Measurements from ENCODE around the gene NANS. TPM values are rescaled to one million over a fixed set of nuclear protein-coding genes. Genes with fewer than 3 reads are reported as not detected.
"Not testable (repeated sequence)": the region's sequence is repeated elsewhere in the genome, so short reads cannot be mapped to it uniquely, and the experiment has no call there.

The NANS gene
- total RNA-seq, 2 experiments from 2014 or later = 51.2 to 51.8 TPM

DNA sequence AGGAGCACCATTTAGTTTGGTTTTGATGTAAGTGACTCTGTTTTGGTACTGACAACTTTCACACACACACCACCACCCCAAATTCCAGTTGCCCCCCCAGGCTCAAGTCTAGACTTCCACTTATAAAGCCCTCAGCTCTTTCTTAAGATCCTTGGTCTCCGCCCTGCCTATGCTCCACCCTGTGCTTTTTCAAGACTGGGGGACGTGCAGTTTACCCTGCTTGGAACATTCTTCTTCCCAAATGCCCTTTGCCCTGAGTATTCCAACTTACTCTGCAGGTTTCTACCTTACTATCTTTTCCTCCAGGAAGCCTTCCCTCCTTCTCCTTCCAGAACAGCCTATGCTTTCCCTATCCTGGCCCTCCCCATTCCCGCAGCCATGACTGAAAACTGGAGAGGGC lies 63.9 kb downstream of the NANS start:
- Mint-ChIP-seq H3K27me3 (no peaks in the 10 kb centered on the region), H3K36me3 (ENCODE audit: low read depth) (peaks cover 18% of the 10 kb centered on the region)

DNA sequence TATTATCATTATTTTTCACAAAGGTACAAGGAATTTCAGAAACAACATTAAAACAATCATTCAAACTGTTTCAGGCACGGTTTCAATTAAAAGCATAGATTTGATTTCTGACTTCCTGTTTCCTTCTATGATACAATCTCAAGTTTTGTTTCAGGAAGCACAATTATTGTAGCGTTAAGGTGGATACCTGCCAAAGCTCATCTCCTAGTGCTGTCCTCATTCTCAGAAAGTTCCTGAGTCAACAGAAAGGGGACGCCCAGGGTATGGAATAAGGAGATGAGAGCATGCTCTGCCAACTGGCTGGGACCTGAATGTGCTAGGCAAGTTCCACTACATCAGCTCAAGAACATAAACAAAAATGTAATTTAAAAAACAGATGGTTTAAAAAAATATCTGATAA lies 64.5 kb downstream of the NANS start:
- ATAC-seq (no peak), DNase-seq (no peak)
- no peaks in the 10 kb centered on the region for H3K27me3 Mint-ChIP-seq
- H3K9me3 Mint-ChIP-seq = no peaks in the 10 kb centered on the region
- H3K4me1 Mint-ChIP-seq (ENCODE audit: low read depth) = peaks cover 36% of the 10 kb centered on the region
- no peak overlapping the region for H3K4me3 Mint-ChIP-seq
- TF ChIP-seq, protein P1, sequence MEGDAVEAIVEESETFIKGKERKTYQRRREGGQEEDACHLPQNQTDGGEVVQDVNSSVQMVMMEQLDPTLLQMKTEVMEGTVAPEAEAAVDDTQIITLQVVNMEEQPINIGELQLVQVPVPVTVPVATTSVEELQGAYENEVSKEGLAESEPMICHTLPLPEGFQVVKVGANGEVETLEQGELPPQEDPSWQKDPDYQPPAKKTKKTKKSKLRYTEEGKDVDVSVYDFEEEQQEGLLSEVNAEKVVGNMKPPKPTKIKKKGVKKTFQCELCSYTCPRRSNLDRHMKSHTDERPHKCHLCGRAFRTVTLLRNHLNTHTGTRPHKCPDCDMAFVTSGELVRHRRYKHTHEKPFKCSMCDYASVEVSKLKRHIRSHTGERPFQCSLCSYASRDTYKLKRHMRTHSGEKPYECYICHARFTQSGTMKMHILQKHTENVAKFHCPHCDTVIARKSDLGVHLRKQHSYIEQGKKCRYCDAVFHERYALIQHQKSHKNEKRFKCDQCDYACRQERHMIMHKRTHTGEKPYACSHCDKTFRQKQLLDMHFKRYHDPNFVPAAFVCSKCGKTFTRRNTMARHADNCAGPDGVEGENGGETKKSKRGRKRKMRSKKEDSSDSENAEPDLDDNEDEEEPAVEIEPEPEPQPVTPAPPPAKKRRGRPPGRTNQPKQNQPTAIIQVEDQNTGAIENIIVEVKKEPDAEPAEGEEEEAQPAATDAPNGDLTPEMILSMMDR (IDR thresholded peaks at IDR 0.05) = no peak
- H3K27ac Mint-ChIP-seq = peak overlapping the region; percentile 80
- ChIA-PET POLR2A (interaction anchor here (0.6 to 5.3 kb wide), 7 partner anchors 11 to 198 kb away, joined by 3 to 25 read pairs (median 3); partner anchors contain the start of gene CORO2A), CTCF (interaction anchor here (0.8 to 3.8 kb wide), 7 partner anchors 8 to 197 kb away, joined by 3 to 17 read pairs (median 5); partner anchors contain the start of gene TBC1D2)
- intact Hi-C loops (cut with micrococcal nuclease) = no loop called here
- peaks cover 16% of the 10 kb centered on the region for H3K36me3 Mint-ChIP-seq (ENCODE audit: low read depth)

More for the DNA sequence above, 63.9 kb downstream of the NANS start:
- Mint-ChIP-seq H3K4me1 (ENCODE audit: low read depth) (peaks cover 36% of the 10 kb centered on the region), H3K4me3 (peak overlapping the region; percentile 80), H3K27ac (peak overlapping the region; percentile 80), H3K9me3 (no peaks in the 10 kb centered on the region)
- intact Hi-C loops (cut with micrococcal nuclease) = no loop called here
- TF ChIP-seq, protein P1 (IDR thresholded peaks at IDR 0.05) = no peak
- POLR2A ChIA-PET = interaction anchor here (0.6 to 5.3 kb wide), 7 partner anchors 11 to 197 kb away, joined by 3 to 25 read pairs (median 3); partner anchors contain the start of gene CORO2A
- ATAC-seq = no peak
- CTCF ChIA-PET = interaction anchor here (0.8 to 3.8 kb wide), 7 partner anchors 8 to 136 kb away, joined by 3 to 17 read pairs (median 5); partner anchors contain the start of gene TBC1D2
- DNase-seq = no peak

- H3K27ac Mint-ChIP-seq; H3K4me3 Mint-ChIP-seq; DNase-seq; H3K9me3 Mint-ChIP-seq; POLR2A ChIA-PET; ATAC-seq; H3K27me3 Mint-ChIP-seq; intact Hi-C loops (cut with micrococcal nuclease): not testable (repeated sequence)
- Mint-ChIP-seq H3K36me3 (ENCODE audit: low read depth) (peaks cover 10% of the 10 kb centered on the region), H3K4me1 (ENCODE audit: low read depth) (peaks cover 25% of the 10 kb centered on the region)
- CTCF ChIA-PET = interaction anchor here (0.6 to 1.4 kb wide), 3 partner anchors 7 to 934 kb away, joined by 3 to 4 read pairs (median 3); no protein-coding TSS in a partner anchor
Observed at GRCh38 chr9:98124091-98124490, 67.6 kb downstream of the NANS start.

DNA sequence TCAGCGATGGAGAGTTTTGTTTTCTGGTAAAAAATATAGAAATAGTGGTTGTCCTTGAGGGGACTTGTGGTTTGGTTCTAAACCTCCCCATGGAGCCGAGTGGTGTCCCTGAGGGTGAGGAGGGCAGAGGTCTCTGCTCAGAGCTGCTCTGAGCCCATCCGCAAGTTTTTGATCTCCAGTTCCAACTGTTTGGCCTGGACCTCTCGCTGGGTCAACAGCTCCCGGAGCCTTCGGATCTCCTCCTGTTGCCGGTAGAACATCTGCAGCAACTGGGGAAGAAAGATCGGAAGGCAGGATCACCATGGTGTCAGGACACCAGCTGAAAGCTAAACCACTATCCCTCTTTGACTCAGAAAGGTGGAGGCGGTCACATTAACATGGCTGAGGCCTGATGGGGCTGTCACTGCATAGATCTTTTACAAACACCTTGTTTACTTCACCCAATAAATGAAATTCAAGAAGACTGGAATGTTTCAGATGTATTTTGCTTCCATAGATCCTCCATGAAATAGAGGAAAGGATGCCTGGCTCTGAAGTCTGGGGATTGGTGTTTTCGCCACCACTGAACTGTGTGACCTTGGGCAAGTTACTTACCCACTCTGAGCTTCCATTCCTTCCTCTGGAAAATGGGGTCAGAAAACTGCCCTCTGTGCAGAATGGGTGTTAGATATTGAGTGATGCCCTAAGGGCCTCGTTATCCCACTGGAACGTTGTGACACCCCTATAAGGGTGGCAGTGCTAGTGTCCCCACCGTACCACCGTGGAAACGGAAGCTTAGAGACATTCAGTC lies 68.3 kb downstream of the NANS start:
- ChIA-PET POLR2A (no interaction called here), CTCF (no interaction called here)
- Mint-ChIP-seq H3K36me3 (ENCODE audit: low read depth) (peaks cover 10% of the 10 kb centered on the region), H3K4me1 (ENCODE audit: low read depth) (peaks cover 19% of the 10 kb centered on the region), H3K27me3 (no peaks in the 10 kb centered on the region), H3K27ac (no peak overlapping the region), H3K4me3 (no peak overlapping the region), H3K9me3 (no peaks in the 10 kb centered on the region)
- TF ChIP-seq, protein P1 (IDR thresholded peaks at IDR 0.05) = no peak
- intact Hi-C loops (cut with micrococcal nuclease) = no loop called here
- DNase-seq (no peak), ATAC-seq (no peak)

DNA sequence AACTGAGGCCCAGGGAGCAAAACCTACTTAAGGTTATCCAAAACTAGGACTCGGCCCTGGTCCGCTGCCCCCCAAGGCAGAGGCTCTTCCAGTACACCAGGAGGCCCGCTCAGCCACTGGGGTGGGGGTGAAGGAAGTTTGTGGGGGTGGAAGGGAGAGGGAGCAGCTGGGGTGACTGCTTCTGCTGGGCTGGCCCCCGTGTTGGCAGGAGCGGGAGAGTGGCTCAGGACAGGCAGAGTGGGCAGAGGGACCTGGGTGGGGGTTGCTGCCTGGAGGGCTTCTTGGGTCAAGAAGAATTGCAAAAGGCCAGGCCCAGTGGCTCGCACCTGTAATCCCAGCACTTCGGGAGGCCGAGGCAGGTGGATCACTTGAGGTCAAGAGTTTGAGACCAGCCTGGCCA lies 70.7 kb downstream of the NANS start:
- peaks cover 10% of the 10 kb centered on the region for H3K36me3 Mint-ChIP-seq (ENCODE audit: low read depth)
- CTCF ChIA-PET = no interaction called here

More for the DNA sequence above, 70.7 kb downstream of the NANS start:
- H3K4me1 Mint-ChIP-seq (ENCODE audit: low read depth) = no peaks in the 10 kb centered on the region
- no peaks in the 10 kb centered on the region for H3K9me3 Mint-ChIP-seq
- DNase-seq (no peak), ATAC-seq (no peak)
- TF ChIP-seq, protein P1 (IDR thresholded peaks at IDR 0.05) = no peak
- H3K27ac Mint-ChIP-seq = no peak overlapping the region
- H3K27me3 Mint-ChIP-seq = no peaks in the 10 kb centered on the region
- intact Hi-C loops (cut with micrococcal nuclease) = no loop called here
- no peak overlapping the region for H3K4me3 Mint-ChIP-seq
- POLR2A ChIA-PET = interaction anchor here (0.7 kb wide), 1 partner anchor 38 kb away, joined by 3 read pairs; no protein-coding TSS in a partner anchor
